Putamen (tissue), 1 donor: ENCODE measurements around the gene CHCHD3.

Source experiments
- DNase-seq: peaks from one replicate; pipeline ENCODE4 v3.0.0-alpha.2; 2016; ENCODE audit warnings: low spot score

The CHCHD3 gene

DNA sequence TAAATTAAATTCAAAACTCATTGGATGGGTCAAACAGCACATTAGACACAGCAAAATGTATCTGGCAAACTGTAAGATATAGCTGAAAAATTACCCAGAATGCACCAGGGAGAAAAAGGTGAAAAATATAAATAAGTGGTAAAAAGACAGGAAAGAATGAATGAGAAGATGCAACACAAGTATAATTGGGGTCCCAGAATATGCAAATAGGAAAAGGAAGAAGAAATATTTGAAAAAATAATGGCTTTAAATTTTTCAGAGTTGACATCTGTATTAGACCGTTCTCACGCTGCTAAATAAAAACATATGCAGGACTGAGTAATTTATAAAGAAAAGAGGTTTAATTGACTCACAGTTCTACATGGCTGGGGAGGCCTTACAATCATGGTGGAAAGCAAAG lies 337.9 kb downstream of the CHCHD3 start:
- DNase-seq = no peak

DNA sequence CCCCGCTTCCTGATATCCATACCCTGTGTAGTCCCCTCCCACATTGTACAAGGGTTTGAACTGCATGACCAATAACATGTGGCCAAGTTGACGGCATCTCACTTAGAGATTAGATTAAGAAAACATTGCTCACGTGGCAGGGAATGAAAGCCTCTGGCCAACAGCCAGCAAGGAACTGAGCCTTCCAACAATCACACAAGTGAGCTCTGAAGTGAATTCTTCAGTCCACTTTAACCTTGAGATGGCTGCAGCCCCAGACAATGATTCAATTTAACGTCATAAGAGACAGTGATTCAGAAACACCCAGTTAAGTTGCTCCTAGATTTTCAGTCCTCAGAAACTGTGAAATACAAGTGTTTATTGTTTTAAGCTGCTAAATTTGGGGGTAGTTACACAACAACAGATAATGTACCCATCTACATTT lies 339.7 kb downstream of the CHCHD3 start:
- no peak for DNase-seq

DNA sequence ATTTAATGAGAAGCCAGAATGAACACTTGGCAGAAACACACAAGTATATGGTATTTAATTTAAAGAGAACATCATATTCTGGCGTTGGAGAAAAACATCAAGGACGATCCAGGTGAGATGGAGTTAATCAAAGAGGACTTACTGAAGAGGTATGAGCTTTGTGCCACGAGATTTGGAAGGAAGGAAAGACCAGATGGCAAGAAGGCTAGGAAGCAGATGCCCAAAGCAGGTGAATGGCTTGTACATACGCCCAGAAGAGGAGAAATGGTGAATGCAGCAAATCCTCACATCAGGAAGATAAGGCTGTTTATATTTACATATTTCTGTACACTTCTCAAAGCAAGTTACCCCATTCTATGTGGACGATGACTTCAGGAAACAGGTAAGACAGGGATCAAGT lies 341.7 kb downstream of the CHCHD3 start:
- no peak for DNase-seq

DNA sequence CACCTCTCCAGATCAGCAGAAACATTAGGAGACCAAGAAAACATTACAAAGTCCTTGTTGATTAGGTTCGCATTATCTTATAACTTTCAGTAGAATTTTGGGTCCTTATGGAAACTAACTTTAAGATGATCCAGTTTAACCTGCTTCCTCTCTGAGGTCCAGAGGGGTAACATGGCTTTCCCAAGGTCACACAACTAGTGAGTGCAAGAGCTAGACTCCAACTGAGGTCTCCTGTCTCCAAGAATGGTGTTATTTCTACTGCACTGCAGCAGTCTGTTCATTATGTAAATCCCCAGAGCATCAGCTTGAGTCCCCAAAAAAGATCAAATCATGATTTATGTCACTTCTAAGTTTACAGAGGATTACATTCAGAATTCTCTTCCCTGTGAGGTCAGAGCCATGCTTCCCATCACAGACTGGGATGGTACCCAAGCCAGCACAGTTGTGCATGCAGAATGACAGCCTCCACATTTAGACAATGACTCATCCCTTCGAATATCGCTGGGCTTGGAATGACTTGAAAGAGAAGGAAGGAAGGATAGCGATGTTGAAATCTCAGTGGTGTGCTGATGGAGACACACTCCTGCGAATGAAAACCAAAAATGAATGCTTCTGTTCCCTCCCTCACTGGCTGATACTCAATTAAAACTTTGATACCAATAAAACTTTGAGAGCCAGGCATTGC lies 342.5 kb downstream of the CHCHD3 start:
- DNase-seq = peak; percentile 63

DNA sequence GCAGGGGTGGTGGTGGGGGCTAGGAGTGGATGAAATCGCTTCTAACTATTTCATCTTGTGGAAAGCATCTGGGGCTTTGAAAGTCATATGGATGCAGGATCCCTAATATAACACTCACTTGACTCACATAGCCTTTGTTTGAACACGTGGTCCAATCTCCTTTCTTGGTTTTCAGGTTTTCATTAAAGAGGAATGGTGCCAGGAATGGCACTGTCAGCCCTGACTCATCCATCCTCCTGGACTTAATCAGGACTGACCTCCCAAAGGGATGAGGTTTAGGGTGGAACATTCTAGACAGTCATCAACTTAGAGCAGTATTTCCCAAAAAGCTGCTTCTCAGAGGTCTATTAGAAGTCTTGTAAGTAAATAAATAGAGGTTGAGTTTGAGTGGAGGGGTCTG lies 343.6 kb downstream of the CHCHD3 start:
- DNase-seq = no peak

DNA sequence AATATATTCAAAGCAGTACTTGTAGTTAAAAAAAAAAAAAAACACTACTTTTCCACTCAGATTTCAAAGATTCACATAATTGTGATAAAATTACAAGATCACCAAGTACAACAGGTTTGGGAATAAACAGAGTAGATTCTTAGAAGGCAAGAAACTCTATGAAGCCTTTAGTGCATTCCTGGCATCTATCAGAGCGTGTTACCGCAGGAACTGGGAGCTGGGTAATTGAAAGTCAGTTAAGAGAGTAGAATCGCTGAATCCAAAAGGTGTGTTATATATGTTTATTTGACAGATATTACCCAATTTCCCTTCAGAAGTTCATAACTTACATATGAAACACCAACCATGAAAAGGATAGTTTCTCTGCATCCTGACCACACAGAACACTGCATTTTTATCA lies 346.4 kb downstream of the CHCHD3 start:
- DNase-seq = no peak
